Hepatocyte (in vitro differentiated cells): ENCODE results near the gene ASPSCR1.

Experiments used
- CTCF ChIP-seq: fragments of 200-600 bp; sonication (generic); IDR thresholded peaks from 2 replicates; pipeline ENCODE4 v1.5.1; 2016; ENCODE audit warnings: antibody characterized with exemption, mild to moderate bottlenecking; ENCODE audit not compliant: poor library complexity
- EZH2 ChIP-seq: fragments of 200-600 bp; sonication (generic); IDR thresholded peaks from 2 replicates; pipeline ENCODE4 v1.6.1; 2016; ENCODE audit warnings: antibody characterized with exemption, mild to moderate bottlenecking, borderline replicate concordance

DNA sequence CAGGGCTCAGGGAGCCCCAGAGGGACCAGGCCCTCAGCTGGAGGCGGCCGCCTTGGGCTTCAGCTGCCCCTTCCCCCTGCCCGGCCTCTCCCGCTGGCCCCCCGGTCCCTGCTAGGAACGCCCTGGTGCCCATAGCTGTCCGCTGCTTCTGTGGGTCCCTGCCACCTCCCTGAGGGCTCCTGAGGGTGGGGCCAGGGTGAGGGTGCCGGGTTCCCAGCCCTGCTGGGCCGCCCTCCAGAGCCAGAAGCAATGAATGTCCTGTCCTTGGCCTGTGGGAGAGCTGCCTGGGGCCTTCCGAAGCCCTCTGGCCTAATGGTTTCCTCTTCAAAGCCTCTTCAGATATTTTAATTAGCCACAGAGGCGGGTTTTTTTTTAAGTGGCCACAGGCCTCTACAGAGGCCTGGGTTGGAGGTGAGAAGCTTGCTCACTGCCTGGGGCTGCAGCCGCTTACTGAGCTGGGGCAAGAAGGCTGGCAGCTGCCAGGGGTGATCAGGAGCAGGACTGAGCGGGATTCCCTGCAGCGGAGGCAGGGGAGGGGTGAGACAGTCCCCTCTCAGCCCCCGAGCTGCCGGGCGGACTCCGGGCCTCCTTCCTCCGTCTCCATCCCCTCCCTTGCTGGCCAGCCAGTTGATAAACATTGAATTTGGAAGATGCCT lies 35.3 kb downstream of the ASPSCR1 start:
- no peak for TF ChIP-seq CTCF
- TF ChIP-seq EZH2 = no peak
